IMR-90 (cell line): ENCODE measurements around the gene ILRUN. TPM values are rescaled to one million over a fixed set of nuclear protein-coding genes. Genes with fewer than 3 reads are reported as not detected.

ENCODE experiments used
- ATAC-seq: fragments of 200-7000 bp; cut with Tn5 transposase; 2 replicates; pipeline ENCODE4 v1.9.1; 2020; ENCODE audit warnings: low read depth, mild to moderate bottlenecking, moderate library complexity
- BruUV-seq: library from RNA; stranded (reverse); fragments of 400-500 nt; replicated peaks from 2 replicates; lab custom pipeline; 2021; lab: Mats Ljungman, UMichigan
- CTCF ChIA-PET: fragments of 300-600 bp; formaldehyde crosslinking; extraction: SDS; loops from one replicate; lab custom pipeline; 2021; ENCODE audit warnings: antibody characterized with exemption; lab: Yijun Ruan, JAX
- POLR2A ChIA-PET: fragments of 300-600 bp; sonication (Branson Sonifier 250); formaldehyde crosslinking; loops from one replicate; lab custom pipeline; 2022; ENCODE audit warnings: antibody characterized with exemption; ENCODE audit not compliant: unreplicated experiment; lab: Charles Lee
- DNase-seq: peaks from one replicate; pipeline ENCODE4 v3.0.0; 2013
- H2AFZ ChIP-seq: replicated peaks from 2 replicates; pipeline ENCODE3; 2013; ENCODE audit warnings: low read length, mild to moderate bottlenecking; ENCODE audit not compliant: poor library complexity
- H2AK5ac ChIP-seq: 2 replicates; pipeline ENCODE4 v1.6.1; 2013; ENCODE audit warnings: low read depth, low read length, inconsistent platforms
- H2AK9ac ChIP-seq: replicated peaks from 2 replicates; pipeline ENCODE3; 2013; ENCODE audit warnings: mild to moderate bottlenecking, low read depth, low read length, moderate library complexity; ENCODE audit not compliant: poor library complexity
- H2BK120ac ChIP-seq: 2 replicates; pipeline ENCODE4 v1.6.1; 2013; ENCODE audit warnings: low read depth, low read length, inconsistent platforms
- H2BK15ac ChIP-seq: 3 replicates; pipeline ENCODE4 v1.6.1; 2013; ENCODE audit warnings: low read depth, low read length, inconsistent platforms
- H2BK20ac ChIP-seq: 2 replicates; pipeline ENCODE4 v1.6.1; 2013; ENCODE audit warnings: low read depth, mild to moderate bottlenecking, inconsistent platforms, low read length, moderate library complexity
- H2BK5ac ChIP-seq: 2 replicates; pipeline ENCODE4 v1.6.1; 2013; ENCODE audit warnings: mild to moderate bottlenecking, low read depth, low read length, inconsistent platforms; ENCODE audit not compliant: poor library complexity, severe bottlenecking
- H3K14ac ChIP-seq: replicated peaks from 2 replicates; pipeline ENCODE4 v1.6.1; 2013; ENCODE audit warnings: low read depth, low read length, inconsistent platforms
- H3K18ac ChIP-seq: 2 replicates; pipeline ENCODE4 v1.6.1; 2013; ENCODE audit warnings: low read depth, low read length, control low read depth
- H3K23ac ChIP-seq: 2 replicates; pipeline ENCODE4 v1.6.1; 2013; ENCODE audit warnings: low read depth, low read length, inconsistent platforms
- H3K27ac ChIP-seq: 2 replicates; pipeline ENCODE4 v1.5.1; 2013; ENCODE audit warnings: mild to moderate bottlenecking, control low read depth, low read length; ENCODE audit not compliant: insufficient read depth
- H3K27me3 ChIP-seq: 2 replicates; pipeline ENCODE4 v1.6.1; 2013; ENCODE audit warnings: low read length; ENCODE audit not compliant: control insufficient read depth, insufficient read depth
- H3K36me3 ChIP-seq: 2 replicates; pipeline ENCODE4 v1.6.1; 2013; ENCODE audit warnings: low read length, mixed read lengths; ENCODE audit not compliant: control insufficient read depth, insufficient read depth
- H3K4ac ChIP-seq: 2 replicates; pipeline ENCODE4 v1.6.1; 2013; ENCODE audit warnings: low read depth, low read length, inconsistent platforms
- H3K4me1 ChIP-seq: 2 replicates; pipeline ENCODE4 v1.6.1; 2013; ENCODE audit warnings: low read length, mixed read lengths; ENCODE audit not compliant: control insufficient read depth, insufficient read depth
- H3K4me2 ChIP-seq: 2 replicates; pipeline ENCODE4 v1.6.1; 2013; ENCODE audit warnings: low read depth, mild to moderate bottlenecking, control low read depth, low read length, moderate library complexity
- H3K4me3 ChIP-seq: 2 replicates; pipeline ENCODE4 v1.5.1; 2013; ENCODE audit warnings: low read depth, mild to moderate bottlenecking, control low read depth, low read length, moderate library complexity; ENCODE audit not compliant: insufficient read depth
- H3K56ac ChIP-seq: 2 replicates; pipeline ENCODE4 v1.6.1; 2013; ENCODE audit warnings: low read length, inconsistent platforms; ENCODE audit not compliant: insufficient read depth; ENCODE audit errors: extremely low read depth
- H3K79me1 ChIP-seq, 2 experiments: 2 replicates each; pipeline ENCODE4 v1.6.1; 2013; ENCODE audit warnings: low read length in 2 of 2, inconsistent platforms in 1 of 2, low read depth in 1 of 2
- H3K9ac ChIP-seq: 2 replicates; pipeline ENCODE4 v1.6.1; 2013; ENCODE audit warnings: low read depth, low read length, control low read depth
- H3K9me1 ChIP-seq: 2 replicates; pipeline ENCODE4 v1.6.1; 2013; ENCODE audit warnings: low read length, inconsistent platforms; ENCODE audit not compliant: insufficient read depth
- H3K9me3 ChIP-seq: 2 replicates; pipeline ENCODE4 v1.6.1; 2013; ENCODE audit warnings: low read length; ENCODE audit not compliant: control insufficient read depth, insufficient read depth
- H4K20me1 ChIP-seq: 2 replicates; pipeline ENCODE4 v1.6.1; 2013; ENCODE audit warnings: low read length, inconsistent platforms; ENCODE audit not compliant: insufficient read depth
- H4K5ac ChIP-seq: 2 replicates; pipeline ENCODE4 v1.6.1; 2013; ENCODE audit warnings: mild to moderate bottlenecking, low read depth, low read length, control low read depth
- H4K8ac ChIP-seq, 2 experiments: 2 replicates each; pipeline ENCODE4 v1.6.1; 2013; ENCODE audit warnings: low read depth in 2 of 2, low read length in 2 of 2, control low read depth in 1 of 2, inconsistent platforms in 1 of 2
- H4K91ac ChIP-seq: 2 replicates; pipeline ENCODE4 v1.6.1; 2013; ENCODE audit warnings: low read depth, low read length, inconsistent platforms; ENCODE audit not compliant: insufficient read depth
- BHLHE40 ChIP-seq: fragments of 150-350 bp; IDR thresholded peaks from 2 replicates; pipeline ENCODE4 v1.6.1; 2016; ENCODE audit warnings: mild to moderate bottlenecking, low read depth, low read length
- CEBPB ChIP-seq: IDR thresholded peaks from 2 replicates; pipeline ENCODE4 v1.6.1; 2012; ENCODE audit warnings: low read depth, low read length, improper control_type of control experiment
- CHD1 ChIP-seq: IDR thresholded peaks from 2 replicates; pipeline ENCODE4 v1.6.1; 2012; ENCODE audit warnings: low read depth, low read length, improper control_type of control experiment
- FOS ChIP-seq: fragments of 150-350 bp; IDR thresholded peaks from 2 replicates; pipeline ENCODE4 v1.6.1; 2016; ENCODE audit warnings: low read depth, low read length
- MAFK ChIP-seq: IDR thresholded peaks from 2 replicates; pipeline ENCODE4 v1.6.1; 2012; ENCODE audit warnings: low read depth, low read length, improper control_type of control experiment
- MAZ ChIP-seq: IDR thresholded peaks from 2 replicates; pipeline ENCODE4 v1.6.1; 2012; ENCODE audit warnings: low read depth, mild to moderate bottlenecking, low read length, improper control_type of control experiment, moderate library complexity, borderline replicate concordance
- MXI1 ChIP-seq: IDR thresholded peaks from 2 replicates; pipeline ENCODE4 v1.6.1; 2012; ENCODE audit warnings: low read depth, mild to moderate bottlenecking, low read length, moderate library complexity, borderline replicate concordance
- NFE2L2 ChIP-seq: fragments of 150-350 bp; IDR thresholded peaks from 2 replicates; pipeline ENCODE4 v1.6.1; 2016; ENCODE audit warnings: low read depth, mild to moderate bottlenecking, low read length
- POLR2A ChIP-seq: IDR thresholded peaks from 2 replicates; pipeline ENCODE4 v1.6.1; 2012; ENCODE audit warnings: mild to moderate bottlenecking, low read depth, low read length
- RAD21 ChIP-seq: IDR thresholded peaks from 2 replicates; pipeline ENCODE4 v1.6.1; 2012; ENCODE audit warnings: low read length, improper control_type of control experiment
- RCOR1 ChIP-seq: IDR thresholded peaks from 2 replicates; pipeline ENCODE4 v1.6.1; 2012; ENCODE audit warnings: mild to moderate bottlenecking, low read length, improper control_type of control experiment; ENCODE audit not compliant: insufficient replicate concordance
- WGBS, 2 experiments: methylation state at CpG; one replicate each; pipeline versions ENCODE4 v1.1.5 to v1.1.7; 2013; ENCODE audit warnings: missing lambda C conversion rate in 2 of 2; ENCODE audit not compliant: insufficient read length in 1 of 2; ENCODE audit errors: extremely low coverage in 2 of 2; 5-methylcytosine and 5-hydroxymethylcytosine counted together
- dilution Hi-C: fragments of 300-500 bp; cut with HindIII; formaldehyde crosslinking; loops from one replicate; pipeline ENCODE4 v1.14.3; 2018; ENCODE audit warnings: low sequenced_read_pairs; ENCODE audit not compliant: unreplicated experiment
- in situ Hi-C: fragments of 300-500 bp; cut with MboI; formaldehyde crosslinking; loops from 3 replicates; pipeline ENCODE4 v1.14.3; 2019; ENCODE audit warnings: low sequenced_read_pairs, inconsistent platforms, mixed read lengths
- intact Hi-C: fragments of 100-400 bp; cut with micrococcal nuclease; formaldehyde crosslinking; loops from 2 replicates; pipeline ENCODE4 v1.10.0; 2022
- polyA plus RNA-seq, 3 experiments: library from polyadenylated mRNA; depleted of rRNA; stranded (reverse); fragments of >200 nt; gene quantifications; 2 replicates each; pipeline ENCODE4 v1.2.3, GENCODE V29; 2012; ENCODE audit warnings: low replicate concordance in 1 of 3
- total RNA-seq: library from RNA; depleted of rRNA; stranded (reverse); fragments of >200 nt; gene quantifications from 2 replicates; pipeline ENCODE4 v1.2.3, GENCODE V29; 2012
- TF ChIP-seq, protein P1 (sequence below): fragments of 150-350 bp; IDR thresholded peaks from 2 replicates; pipeline ENCODE4 v1.6.1; 2016; ENCODE audit warnings: low read depth, mild to moderate bottlenecking, low read length, moderate library complexity, borderline replicate concordance
- TF ChIP-seq, protein P2 (sequence below): conservative IDR thresholded peaks from 2 replicates; pipeline ENCODE4 v1.5.1; 2012; ENCODE audit warnings: mild to moderate bottlenecking, low read depth, low read length, improper control_type of control experiment
- TF ChIP-seq, protein P3 (sequence below): fragments of 150-350 bp; IDR thresholded peaks from 2 replicates; pipeline ENCODE4 v1.6.1; 2017; ENCODE audit warnings: mild to moderate bottlenecking, antibody characterized with exemption, low read length, low read depth

Gene ILRUN
- total and polyA plus RNA-seq, 2 of the 4 experiments (the other 2 are of a cell fraction), result 25.4 to 29.9 TPM

- no peak overlapping the region for H3K4ac ChIP-seq
- dilution Hi-C loops, result no loop called here
- TF ChIP-seq FOS (no peak), RAD21 (no peak), MXI1 (no peak), MAFK (no peak), MAZ (no peak), CEBPB (no peak), CHD1 (no peak), NFE2L2 (no peak), POLR2A (no peak), RCOR1 (no peak), BHLHE40 (no peak)
- TF ChIP-seq, protein P1, sequence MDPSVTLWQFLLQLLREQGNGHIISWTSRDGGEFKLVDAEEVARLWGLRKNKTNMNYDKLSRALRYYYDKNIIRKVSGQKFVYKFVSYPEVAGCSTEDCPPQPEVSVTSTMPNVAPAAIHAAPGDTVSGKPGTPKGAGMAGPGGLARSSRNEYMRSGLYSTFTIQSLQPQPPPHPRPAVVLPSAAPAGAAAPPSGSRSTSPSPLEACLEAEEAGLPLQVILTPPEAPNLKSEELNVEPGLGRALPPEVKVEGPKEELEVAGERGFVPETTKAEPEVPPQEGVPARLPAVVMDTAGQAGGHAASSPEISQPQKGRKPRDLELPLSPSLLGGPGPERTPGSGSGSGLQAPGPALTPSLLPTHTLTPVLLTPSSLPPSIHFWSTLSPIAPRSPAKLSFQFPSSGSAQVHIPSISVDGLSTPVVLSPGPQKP, result no peak
- TF ChIP-seq, protein P2, sequence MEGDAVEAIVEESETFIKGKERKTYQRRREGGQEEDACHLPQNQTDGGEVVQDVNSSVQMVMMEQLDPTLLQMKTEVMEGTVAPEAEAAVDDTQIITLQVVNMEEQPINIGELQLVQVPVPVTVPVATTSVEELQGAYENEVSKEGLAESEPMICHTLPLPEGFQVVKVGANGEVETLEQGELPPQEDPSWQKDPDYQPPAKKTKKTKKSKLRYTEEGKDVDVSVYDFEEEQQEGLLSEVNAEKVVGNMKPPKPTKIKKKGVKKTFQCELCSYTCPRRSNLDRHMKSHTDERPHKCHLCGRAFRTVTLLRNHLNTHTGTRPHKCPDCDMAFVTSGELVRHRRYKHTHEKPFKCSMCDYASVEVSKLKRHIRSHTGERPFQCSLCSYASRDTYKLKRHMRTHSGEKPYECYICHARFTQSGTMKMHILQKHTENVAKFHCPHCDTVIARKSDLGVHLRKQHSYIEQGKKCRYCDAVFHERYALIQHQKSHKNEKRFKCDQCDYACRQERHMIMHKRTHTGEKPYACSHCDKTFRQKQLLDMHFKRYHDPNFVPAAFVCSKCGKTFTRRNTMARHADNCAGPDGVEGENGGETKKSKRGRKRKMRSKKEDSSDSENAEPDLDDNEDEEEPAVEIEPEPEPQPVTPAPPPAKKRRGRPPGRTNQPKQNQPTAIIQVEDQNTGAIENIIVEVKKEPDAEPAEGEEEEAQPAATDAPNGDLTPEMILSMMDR, result no peak
- TF ChIP-seq, protein P3, sequence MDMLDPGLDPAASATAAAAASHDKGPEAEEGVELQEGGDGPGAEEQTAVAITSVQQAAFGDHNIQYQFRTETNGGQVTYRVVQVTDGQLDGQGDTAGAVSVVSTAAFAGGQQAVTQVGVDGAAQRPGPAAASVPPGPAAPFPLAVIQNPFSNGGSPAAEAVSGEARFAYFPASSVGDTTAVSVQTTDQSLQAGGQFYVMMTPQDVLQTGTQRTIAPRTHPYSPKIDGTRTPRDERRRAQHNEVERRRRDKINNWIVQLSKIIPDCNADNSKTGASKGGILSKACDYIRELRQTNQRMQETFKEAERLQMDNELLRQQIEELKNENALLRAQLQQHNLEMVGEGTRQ, result no peak
- H3K27ac ChIP-seq, result no peak overlapping the region
- H2BK120ac ChIP-seq, result no peak overlapping the region
- H2BK20ac ChIP-seq, result no peak overlapping the region
- no peak overlapping the region for H3K4me2 ChIP-seq
- H3K56ac ChIP-seq, result no peak overlapping the region
- H3K9me3 ChIP-seq, result no peaks in the 10 kb centered on the region
- no peaks in the 10 kb centered on the region for H4K20me1 ChIP-seq
- H3K27me3 ChIP-seq, result no peaks in the 10 kb centered on the region
- H3K9me1 ChIP-seq, result no peaks in the 10 kb centered on the region
- H3K4me3 ChIP-seq, result no peak overlapping the region
- H2AK9ac ChIP-seq, result no peak overlapping the region
- H2BK5ac ChIP-seq, result no peak overlapping the region
- H3K9ac ChIP-seq, result no peak overlapping the region
- no peak overlapping the region for H2BK15ac ChIP-seq
- no TSS peak for BruUV-seq
- no peak overlapping the region for H4K8ac ChIP-seq
- POLR2A ChIA-PET, result no interaction called here
- no peaks in the 10 kb centered on the region for H3K79me1 ChIP-seq
- no peaks in the 10 kb centered on the region; the same call in 1 of the 2 replicates for H3K4me1 ChIP-seq
- intact Hi-C loops, result no loop called here
- no peak for DNase-seq
- no peak overlapping the region for H2AK5ac ChIP-seq
- no peak overlapping the region for H4K5ac ChIP-seq
- CTCF ChIA-PET, result interaction anchor here (0.6 to 0.7 kb wide), 3 partner anchors 33 to 628 kb away, joined by 3 to 5 read pairs (median 5); no protein-coding TSS in a partner anchor
- no peak overlapping the region for H3K23ac ChIP-seq
- no peak overlapping the region for H2AFZ ChIP-seq
- no peak overlapping the region for H4K91ac ChIP-seq
- H3K36me3 ChIP-seq, result no peaks in the 10 kb centered on the region
- no peak; the same call in 1 of the 2 replicates for ATAC-seq
- no peak overlapping the region for H3K18ac ChIP-seq
- WGBS, 2 experiments, result no CpG with 5 or more reads among the region's 2 CpGs
- in situ Hi-C loops, result no loop called here
- H3K14ac ChIP-seq, result no peak overlapping the region
Measured at GRCh38 chr6:34717466-34717865, 20.9 kb upstream of the ILRUN start.
